Endodermal cell (in vitro differentiated cells): ENCODE data around the gene NOXA1. TPM values are rescaled to one million over a fixed set of nuclear protein-coding genes. Genes with fewer than 3 reads are reported as not detected.

Experiments used
- DNase-seq: peaks from one replicate; pipeline ENCODE4 v3.0.0-alpha.2; 2017
- H3K27ac ChIP-seq: 2 replicates; pipeline ENCODE4 v1.5.1; 2013; ENCODE audit warnings: mild to moderate bottlenecking, low read depth, low read length, moderate library complexity
- H3K27me3 ChIP-seq: 2 replicates; pipeline ENCODE4 v1.6.1; 2013; ENCODE audit warnings: mild to moderate bottlenecking, low read length, moderate library complexity; ENCODE audit not compliant: insufficient read depth, control insufficient read depth, poor library complexity, severe bottlenecking
- H3K36me3 ChIP-seq: 2 replicates; pipeline ENCODE4 v1.7.0; 2013; ENCODE audit warnings: mild to moderate bottlenecking, low read length, moderate library complexity; ENCODE audit not compliant: control insufficient read depth, insufficient read depth
- H3K4me1 ChIP-seq: one replicate; pipeline ENCODE4 v1.7.0; 2013; ENCODE audit warnings: low read length; ENCODE audit not compliant: control insufficient read depth, insufficient read depth
- H3K4me3 ChIP-seq: 2 replicates; pipeline ENCODE4 v1.5.1; 2013; ENCODE audit warnings: mild to moderate bottlenecking, low read length, moderate library complexity
- H3K9ac ChIP-seq: 2 replicates; pipeline ENCODE4 v1.6.1; 2013; ENCODE audit warnings: mild to moderate bottlenecking, low read length, moderate library complexity; ENCODE audit not compliant: poor library complexity, severe bottlenecking; ENCODE audit errors: extremely low read depth
- H3K9me3 ChIP-seq: 2 replicates; pipeline ENCODE4 v1.6.1; 2013; ENCODE audit warnings: mild to moderate bottlenecking, low read length, moderate library complexity; ENCODE audit not compliant: control insufficient read depth
- H3K27ac Mint-ChIP-seq: 2 replicates; pipeline ENCODE4 v1.8.0; 2020; ENCODE audit warnings: mixed read lengths
- H3K27me3 Mint-ChIP-seq: 2 replicates; pipeline ENCODE4 v1.8.0; 2021; ENCODE audit warnings: mild to moderate bottlenecking, mixed read lengths; ENCODE audit not compliant: insufficient read depth
- H3K36me3 Mint-ChIP-seq: 2 replicates; pipeline ENCODE4 v1.8.0; 2020; ENCODE audit warnings: low read depth, mixed read lengths
- H3K4me1 Mint-ChIP-seq: 2 replicates; pipeline ENCODE4 v1.8.0; 2020; ENCODE audit warnings: mixed read lengths
- H3K4me3 Mint-ChIP-seq: 2 replicates; pipeline ENCODE4 v1.8.0; 2020; ENCODE audit warnings: mild to moderate bottlenecking, moderate library complexity, mixed read lengths
- H3K9me3 Mint-ChIP-seq: 2 replicates; pipeline ENCODE4 v1.8.0; 2020; ENCODE audit warnings: mild to moderate bottlenecking, mixed read lengths
- WGBS, 2 experiments: methylation state at CpG; one replicate each; pipeline versions ENCODE4 v1.1.5 to v1.1.7; 2013; ENCODE audit warnings: missing lambda C conversion rate in 2 of 2, mixed read lengths in 1 of 2; ENCODE audit not compliant: insufficient coverage in 1 of 2, insufficient read length in 1 of 2; 5-methylcytosine and 5-hydroxymethylcytosine counted together
- total RNA-seq, 2 donors: library from RNA; stranded (reverse); fragmentation: NEBNext Ultra II Directional in 1 of 2; extraction: Animal tissue kit (Norgen Biotek cat#: 25700) in 1 of 2; gene quantifications; 2 replicates in 1 of 2; 3 replicates in 1 of 2; pipeline ENCODE4 v1.2.1, GENCODE V29; 2021
- TF ChIP-seq, protein P1 (sequence below): fragments of 200-600 bp; sonication (generic); conservative IDR thresholded peaks from 2 replicates; pipeline ENCODE4 v1.5.0; 2021; ENCODE audit warnings: antibody characterized with exemption, mild to moderate bottlenecking

NOXA1 gene
- total RNA-seq, 2 donors from 2014 or later: 5.0 to 5.9 TPM

DNA sequence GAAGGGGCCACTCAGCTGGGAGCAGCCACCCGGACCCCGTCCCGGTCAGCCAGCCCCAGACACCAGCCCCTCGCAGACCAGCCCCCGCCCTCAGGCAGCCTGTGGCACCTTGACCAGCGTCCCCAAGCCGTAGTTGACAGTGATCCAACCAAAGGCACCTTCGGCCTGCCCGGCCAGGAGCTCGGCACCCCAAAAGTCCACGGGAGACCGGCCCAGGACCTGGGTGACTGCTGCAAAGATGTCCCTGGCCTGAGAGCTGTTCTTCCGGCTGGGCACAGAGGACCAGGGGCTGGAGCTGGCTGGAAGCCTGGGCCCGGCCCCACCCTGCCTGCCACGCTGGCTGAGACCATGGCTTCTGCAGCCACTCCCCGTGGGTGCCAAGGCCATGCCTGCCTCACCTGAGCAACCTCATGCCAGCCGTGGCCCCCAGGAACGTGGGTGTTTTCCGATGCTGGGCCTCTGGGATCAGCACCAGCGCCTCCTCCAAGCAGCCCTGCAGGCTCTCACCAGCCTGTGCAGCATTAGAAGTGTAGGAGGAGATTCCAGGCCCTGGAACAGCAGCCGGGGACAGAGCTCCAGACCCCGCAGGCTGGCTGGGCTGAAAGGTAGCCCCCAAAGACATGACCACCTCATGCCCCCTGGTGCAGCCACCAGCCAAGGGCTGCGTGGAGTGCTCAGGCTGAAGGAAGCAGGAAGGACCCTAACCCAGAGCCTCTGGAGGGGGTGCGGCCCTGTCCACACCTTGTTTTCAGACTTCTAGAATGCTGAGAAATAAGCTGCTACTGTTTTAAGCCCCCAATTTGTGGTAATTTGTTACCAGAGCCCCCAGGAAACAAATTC is 13.8 kb downstream of the NOXA1 start:
- TF ChIP-seq, protein P1, sequence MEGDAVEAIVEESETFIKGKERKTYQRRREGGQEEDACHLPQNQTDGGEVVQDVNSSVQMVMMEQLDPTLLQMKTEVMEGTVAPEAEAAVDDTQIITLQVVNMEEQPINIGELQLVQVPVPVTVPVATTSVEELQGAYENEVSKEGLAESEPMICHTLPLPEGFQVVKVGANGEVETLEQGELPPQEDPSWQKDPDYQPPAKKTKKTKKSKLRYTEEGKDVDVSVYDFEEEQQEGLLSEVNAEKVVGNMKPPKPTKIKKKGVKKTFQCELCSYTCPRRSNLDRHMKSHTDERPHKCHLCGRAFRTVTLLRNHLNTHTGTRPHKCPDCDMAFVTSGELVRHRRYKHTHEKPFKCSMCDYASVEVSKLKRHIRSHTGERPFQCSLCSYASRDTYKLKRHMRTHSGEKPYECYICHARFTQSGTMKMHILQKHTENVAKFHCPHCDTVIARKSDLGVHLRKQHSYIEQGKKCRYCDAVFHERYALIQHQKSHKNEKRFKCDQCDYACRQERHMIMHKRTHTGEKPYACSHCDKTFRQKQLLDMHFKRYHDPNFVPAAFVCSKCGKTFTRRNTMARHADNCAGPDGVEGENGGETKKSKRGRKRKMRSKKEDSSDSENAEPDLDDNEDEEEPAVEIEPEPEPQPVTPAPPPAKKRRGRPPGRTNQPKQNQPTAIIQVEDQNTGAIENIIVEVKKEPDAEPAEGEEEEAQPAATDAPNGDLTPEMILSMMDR: no peak
- H3K4me3 ChIP-seq: no peak overlapping the region
- Mint-ChIP-seq H3K4me3 (no peak overlapping the region), H3K9me3 (no peaks in the 10 kb centered on the region), H3K4me1 (peaks cover 2% of the 10 kb centered on the region), H3K27ac (no peak overlapping the region), H3K27me3 (peaks cover 4% of the 10 kb centered on the region), H3K36me3 (no peaks in the 10 kb centered on the region)
- no peaks in the 10 kb centered on the region for H3K36me3 ChIP-seq
- H3K4me1 ChIP-seq: no peaks in the 10 kb centered on the region
- peaks cover 2% of the 10 kb centered on the region for H3K27me3 ChIP-seq
- DNase-seq: no peak
- no peak overlapping the region for H3K27ac ChIP-seq
- 90% methylated on average over 17 to 24 of the region's 24 CpGs for WGBS, 2 experiments
- H3K9ac ChIP-seq: no peak overlapping the region
- H3K9me3 ChIP-seq: no peaks in the 10 kb centered on the region

DNA sequence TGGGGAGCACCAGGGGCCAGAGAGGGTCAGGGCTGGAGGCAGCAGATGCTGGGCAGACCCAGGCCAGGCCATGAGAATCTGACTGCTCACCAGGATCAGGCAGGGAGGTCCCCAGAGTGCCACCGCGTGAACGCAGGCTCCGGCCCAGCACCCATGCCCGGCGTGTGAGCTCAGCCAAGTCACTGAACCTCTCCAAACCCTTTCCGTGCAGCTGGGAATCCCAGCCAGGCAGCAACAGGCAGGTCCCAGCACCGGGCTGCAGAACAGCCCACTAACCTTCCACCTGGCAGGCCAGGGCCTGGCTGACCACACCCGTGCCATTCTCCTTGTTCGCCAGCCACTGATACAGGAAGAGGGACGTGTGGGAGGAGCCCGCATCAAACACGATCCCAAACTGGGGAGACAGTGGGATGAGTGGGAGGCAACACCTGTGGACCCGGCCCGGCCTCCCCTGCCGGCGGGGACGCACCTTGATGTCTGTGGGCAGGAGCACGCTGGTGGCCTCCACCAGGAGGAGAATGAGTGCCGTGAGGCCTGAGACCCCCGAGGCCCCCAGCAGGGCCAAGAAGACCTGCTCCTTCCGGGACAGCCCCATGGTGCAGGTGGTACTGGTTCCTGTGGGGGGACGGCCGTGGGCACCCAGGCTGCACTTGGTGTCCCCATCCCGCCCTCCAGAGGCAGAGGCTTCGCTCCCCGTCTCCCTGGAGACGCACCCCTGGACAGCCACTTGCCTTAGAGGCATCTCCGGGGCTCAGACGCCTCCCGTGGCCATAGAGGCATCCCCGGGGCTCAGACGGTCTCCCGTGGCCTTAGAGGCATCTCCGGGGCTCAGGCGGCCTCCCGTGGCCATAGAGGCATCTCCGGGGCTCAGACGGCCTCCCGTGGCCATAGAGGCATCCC is 14.7 kb downstream of the NOXA1 start:
- Histone ChIP-seq H3K9me3 (no peaks in the 10 kb centered on the region), H3K4me3 (no peak overlapping the region)
- WGBS, 2 experiments: 92 to 94% methylated on average over 20 to 40 of the region's 40 CpGs

DNA sequence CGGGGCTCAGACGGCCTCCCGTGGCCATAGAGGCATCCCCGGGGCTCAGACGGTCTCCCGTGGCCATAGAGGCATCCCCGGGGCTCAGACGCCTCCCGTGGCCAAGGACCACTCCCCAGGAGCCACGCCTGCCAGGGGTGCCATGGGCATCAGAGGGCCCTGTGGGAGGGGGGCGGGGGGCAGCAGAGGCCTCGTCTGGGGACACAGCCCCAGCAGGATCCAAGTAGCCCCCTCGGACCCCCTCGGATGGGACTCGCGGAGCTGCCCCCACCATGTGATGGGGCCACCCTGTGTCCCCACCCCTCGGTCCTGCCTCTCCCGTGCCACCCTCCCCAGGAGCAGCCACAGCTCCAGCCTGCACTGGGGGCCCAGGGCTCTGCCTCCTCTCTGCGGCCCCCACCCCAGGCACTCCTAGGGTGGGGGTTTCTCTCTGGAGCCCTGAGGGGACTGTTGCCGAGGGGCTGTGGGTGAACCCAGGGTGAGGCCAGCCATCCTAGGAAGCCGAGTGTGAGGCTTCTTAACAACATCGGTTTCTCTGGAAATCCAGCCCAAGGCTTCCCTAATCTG is 15.5 kb downstream of the NOXA1 start:
- Mint-ChIP-seq H3K36me3 (no peaks in the 10 kb centered on the region), H3K27me3 (peaks cover 17% of the 10 kb centered on the region), H3K4me1 (peaks cover 2% of the 10 kb centered on the region), H3K27ac (no peak overlapping the region), H3K4me3 (no peak overlapping the region), H3K9me3 (no peaks in the 10 kb centered on the region)
- H3K9me3 ChIP-seq: no peaks in the 10 kb centered on the region
- no peak for DNase-seq
- TF ChIP-seq, protein P1: no peak
- no peak overlapping the region for H3K27ac ChIP-seq
- no peak overlapping the region for H3K9ac ChIP-seq
- H3K27me3 ChIP-seq: peaks cover 9% of the 10 kb centered on the region
- WGBS, 2 experiments: 91 to 94% methylated on average over 9 to 22 of the region's 22 CpGs
- H3K4me3 ChIP-seq: no peak overlapping the region
- no peaks in the 10 kb centered on the region for H3K4me1 ChIP-seq
- no peaks in the 10 kb centered on the region for H3K36me3 ChIP-seq

More for the DNA sequence above, 14.7 kb downstream of the NOXA1 start:
- Histone ChIP-seq H3K27ac (no peak overlapping the region), H3K9ac (no peak overlapping the region), H3K36me3 (no peaks in the 10 kb centered on the region), H3K4me1 (no peaks in the 10 kb centered on the region), H3K27me3 (peaks cover 9% of the 10 kb centered on the region)
- no peak overlapping the region for H3K4me3 Mint-ChIP-seq
- no peaks in the 10 kb centered on the region for H3K9me3 Mint-ChIP-seq
- no peak for DNase-seq
- no peak overlapping the region for H3K27ac Mint-ChIP-seq
- TF ChIP-seq, protein P1: no peak
- H3K27me3 Mint-ChIP-seq: peaks cover 14% of the 10 kb centered on the region
- peaks cover 2% of the 10 kb centered on the region for H3K4me1 Mint-ChIP-seq
- no peaks in the 10 kb centered on the region for H3K36me3 Mint-ChIP-seq
